Endometrial microvascular endothelial cells (primary cell): ENCODE results near the gene PPP2R2B. TPM values are rescaled to one million over a fixed set of nuclear protein-coding genes. Genes with fewer than 3 reads are reported as not detected.
"Not testable (repeated sequence)": the region's sequence is repeated elsewhere in the genome, so short reads cannot be mapped to it uniquely, and the experiment has no call there.

Experiments
- in situ Hi-C: cut with HindIII; loops from 2 replicates; pipeline ENCODE4 v1.10.0; 2017; ENCODE audit warnings: low sequenced_read_pairs, low pct_unique_long_range_greater_than_20kb; ENCODE audit errors: inconsistent ontology term
- total RNA-seq: library from RNA; depleted of rRNA; stranded (reverse); fragments of >200 nt; gene quantifications from one replicate; pipeline ENCODE4 v1.2.3, GENCODE V29; 2015; ENCODE audit errors: inconsistent ontology term

The PPP2R2B gene
- total RNA-seq, 1 donor from 2014 or later: not detected

DNA sequence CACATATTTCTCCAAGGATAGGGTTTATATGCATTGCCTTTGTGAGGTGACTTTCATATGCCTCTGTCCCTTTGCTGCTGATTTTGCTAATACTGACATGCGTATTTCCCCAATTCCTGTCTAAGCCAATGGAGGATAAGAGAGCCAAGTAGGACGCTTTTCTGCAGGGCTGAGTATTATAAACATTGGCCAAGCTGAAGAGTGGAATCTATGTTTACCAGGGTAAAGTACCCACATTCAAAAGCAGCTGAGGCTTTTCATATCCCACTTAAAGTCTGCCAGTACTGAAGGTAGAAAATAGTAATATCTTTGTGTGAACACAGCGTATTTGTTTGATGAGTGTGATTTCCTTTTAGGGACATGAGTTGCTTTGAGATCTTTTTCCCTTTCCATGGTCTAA lies 233.7 kb downstream of the PPP2R2B start:
- in situ Hi-C loops: no loop called here

DNA sequence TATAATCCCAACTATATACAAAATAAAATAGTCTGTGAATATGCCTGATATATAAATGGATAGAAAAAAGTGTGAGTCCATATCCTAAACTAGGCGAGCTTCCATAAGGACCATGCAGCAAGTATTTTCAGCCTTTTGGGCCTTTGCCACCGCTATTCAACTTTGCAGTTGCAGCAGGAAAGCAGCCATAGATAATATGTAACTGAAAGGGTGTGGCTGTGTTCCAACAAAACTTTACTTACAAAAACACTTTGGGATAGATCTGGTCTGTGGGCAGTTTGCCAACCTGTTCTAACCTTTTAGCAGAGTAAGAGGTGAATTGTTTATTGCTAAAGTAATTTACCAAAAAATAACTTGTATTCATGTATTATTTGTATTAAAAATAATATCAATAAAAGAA lies 234.8 kb downstream of the PPP2R2B start:
- in situ Hi-C loops: no loop called here

DNA sequence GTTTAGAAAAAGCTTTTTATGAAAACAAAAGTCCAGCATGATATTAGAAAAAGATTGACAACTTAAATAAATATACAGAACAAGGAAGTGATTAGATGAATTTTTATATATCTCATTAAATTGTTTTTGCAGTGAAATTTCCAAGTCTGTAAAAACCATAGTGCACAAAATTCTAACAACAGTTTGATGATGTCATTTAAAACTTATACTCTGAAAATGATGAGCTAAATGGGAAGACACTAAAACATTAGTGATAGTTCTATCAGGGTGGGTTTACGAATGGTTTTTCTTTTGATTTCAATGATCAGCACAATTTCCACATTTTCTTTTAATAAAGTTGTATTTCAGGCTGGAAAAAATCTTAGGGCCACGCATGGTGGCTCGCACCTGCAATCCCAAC lies 236.1 kb downstream of the PPP2R2B start:
- in situ Hi-C loops: no loop called here

DNA sequence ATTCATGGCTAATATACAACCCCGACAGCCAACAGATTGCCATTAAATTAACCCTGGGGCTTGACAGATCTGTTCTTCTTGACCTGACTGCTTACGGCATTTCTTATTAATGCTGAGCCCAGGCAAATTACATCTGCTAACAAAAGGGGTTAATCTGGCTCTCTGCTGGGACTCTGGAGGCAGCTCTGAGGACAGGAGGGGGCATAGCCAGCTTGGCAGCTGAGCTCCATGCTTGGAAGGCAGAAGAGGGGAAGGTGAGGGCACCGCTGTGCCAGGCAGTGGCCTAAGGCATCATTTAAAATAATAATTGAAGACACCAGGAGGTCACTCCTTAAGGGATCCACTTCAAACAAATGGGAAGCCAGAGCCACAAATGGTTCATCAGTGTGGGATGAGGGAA lies 236.6 kb downstream of the PPP2R2B start:
- in situ Hi-C loops: no loop called here

DNA sequence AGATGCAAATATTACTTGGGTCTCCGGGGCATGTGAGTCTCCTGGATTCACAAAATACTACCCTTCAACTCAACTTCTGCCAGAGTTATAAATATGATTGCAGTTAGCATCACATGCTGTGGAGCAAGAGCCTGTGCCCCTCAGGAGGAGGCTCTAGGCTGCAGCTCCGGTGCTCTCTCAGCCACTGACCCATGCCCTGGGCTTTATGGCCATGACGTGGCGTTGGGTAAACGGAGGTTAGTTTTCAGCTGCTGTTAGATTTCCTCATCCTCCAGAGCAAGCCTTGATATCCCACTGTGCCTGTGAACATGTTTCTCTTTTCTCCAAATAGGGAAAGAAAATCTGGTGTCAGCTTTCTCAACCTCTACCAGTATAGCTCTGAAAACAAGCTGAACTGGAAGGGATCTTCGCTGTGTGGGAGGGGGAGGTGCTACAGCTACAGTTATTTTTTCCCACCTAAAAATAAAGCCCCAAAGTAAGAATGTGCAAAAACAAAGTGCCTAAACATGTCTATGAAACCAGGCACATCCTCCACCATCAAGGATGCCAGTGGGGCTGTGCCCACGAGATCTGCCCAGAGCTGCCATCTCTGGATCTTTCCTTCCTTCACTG lies 238.2 kb downstream of the PPP2R2B start:
- in situ Hi-C loops: no loop called here

DNA sequence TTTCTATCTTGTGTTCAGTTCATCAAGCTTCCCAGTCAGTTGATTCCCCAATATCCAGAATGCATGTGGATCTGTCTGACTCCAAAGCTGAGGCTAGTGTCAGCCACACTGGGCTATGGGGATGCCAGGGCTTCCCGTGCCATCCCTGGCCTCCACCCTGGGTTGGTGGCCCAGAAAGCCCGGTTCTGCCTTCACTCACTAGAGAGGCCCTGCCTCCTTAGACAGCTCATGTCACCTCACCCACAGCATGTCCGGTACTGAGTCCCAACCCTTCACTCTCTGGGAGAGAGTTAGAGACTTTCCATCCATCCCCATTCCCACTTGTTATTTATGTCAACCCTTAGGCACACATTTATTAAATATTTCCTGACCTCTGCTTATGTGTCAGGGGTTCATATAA lies 243.1 kb downstream of the PPP2R2B start:
- in situ Hi-C loops: no loop called here

DNA sequence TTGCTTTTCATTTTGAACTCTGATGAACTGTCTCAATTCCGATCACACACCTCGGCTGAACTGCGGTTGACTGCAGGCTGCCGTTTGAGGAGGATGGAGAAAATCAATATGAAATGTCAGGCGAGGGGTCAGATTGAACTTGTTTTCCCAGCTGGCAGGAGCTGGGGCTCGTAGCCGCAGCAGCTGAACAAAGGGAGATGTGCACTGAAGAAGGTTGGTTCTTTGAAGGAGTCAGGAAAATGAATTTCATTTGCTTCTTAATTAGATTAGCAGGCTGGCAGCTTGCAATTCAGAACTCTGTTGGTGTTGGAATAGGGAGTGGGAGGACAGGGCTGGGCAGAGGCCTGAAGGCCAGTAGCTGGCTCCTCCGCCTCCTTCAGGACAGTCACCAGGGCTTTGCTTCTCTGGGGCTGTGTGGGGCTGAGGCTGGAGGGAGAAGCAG lies 245.2 kb downstream of the PPP2R2B start:
- in situ Hi-C loops: no loop called here

DNA sequence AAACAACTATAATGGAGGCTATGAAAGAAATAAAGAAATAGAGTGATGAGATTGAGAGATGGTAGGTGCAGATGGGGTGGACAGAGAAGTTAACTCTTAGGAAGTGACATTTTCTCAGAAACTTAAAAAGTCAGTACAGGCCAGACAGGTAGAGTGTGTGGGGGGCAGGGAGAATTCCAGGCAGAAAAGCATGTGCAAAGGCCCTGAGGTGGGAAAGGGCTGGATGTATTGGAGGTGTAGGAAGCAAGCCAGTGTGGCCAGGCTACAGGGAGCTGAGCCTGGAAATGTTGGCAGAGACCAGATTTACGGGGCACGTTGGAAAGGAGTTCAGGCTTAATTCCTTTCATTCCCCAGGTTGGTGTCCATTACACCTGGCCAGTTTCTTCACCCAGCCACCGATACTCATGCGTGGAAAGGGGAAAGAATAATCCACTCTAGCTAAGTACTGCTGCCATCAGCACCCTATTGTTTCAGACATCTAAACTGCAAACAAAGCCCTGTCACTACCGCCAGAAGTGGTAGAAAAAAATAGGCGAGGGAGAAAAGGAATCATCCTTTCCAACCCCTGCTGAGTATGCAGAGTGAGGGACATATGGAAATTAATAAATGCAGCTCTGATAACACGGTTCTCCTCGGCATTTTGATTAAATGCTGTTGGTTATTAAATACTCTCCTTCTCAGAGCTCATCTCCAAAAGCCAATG lies 245.8 kb downstream of the PPP2R2B start:
- in situ Hi-C loops: no loop called here

DNA sequence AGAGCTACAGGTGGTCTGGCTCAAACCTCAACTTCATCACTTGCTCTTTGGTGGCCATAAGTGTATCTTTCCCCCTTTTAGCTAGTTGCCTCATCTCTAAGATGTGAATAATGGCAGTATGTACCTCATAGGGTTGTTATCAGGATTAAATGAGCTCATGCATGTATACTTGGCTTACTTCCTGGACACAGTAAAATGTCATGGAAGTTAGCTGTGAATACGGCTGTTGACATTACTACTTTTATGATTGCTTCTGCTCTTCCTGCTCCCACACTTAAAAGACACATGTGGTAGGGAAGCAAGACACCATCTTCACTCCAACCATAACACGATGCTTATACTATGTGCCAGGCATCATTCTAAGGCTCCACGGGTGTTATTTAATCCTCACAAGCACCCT lies 248.1 kb downstream of the PPP2R2B start:
- in situ Hi-C loops: no loop called here

DNA sequence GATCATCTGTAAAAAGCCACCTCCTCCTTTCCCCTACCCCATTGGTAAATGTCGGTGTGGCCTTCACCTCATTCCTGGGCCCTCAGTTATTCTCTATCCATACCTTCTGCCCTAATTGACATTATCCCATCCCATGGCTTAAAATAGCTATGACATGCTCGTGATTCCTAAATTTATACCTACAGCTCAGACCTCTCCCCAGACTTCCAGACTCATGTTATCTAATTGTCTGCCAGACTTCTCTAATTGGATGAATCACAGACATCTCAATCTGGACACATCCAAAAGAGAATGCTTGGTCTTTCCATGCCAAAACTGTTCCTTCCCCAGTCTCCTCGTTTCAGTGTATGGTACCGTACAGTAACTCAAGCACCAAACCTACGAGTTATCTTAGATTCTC lies 249.6 kb downstream of the PPP2R2B start:
- in situ Hi-C loops: no loop called here

DNA sequence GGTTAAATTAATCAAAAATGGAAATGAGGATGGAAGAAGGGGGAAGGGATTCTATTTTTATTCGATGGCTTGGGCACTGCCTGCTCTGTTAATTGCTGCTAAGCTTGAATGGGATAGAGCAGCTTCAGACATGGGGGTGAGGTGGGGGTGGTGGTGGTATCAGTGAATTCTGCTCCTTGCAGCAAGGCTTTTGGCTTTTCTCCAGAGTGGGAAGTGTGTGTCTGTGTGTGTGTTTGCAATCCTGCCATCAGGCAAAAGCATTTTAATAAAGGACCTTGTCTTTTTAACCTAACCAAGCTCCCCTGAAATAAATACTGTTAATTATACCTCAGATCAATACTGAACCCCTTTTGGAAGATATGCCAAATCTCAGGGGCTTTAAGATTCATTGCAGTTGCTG lies 251.6 kb downstream of the PPP2R2B start:
- in situ Hi-C loops: no loop called here

DNA sequence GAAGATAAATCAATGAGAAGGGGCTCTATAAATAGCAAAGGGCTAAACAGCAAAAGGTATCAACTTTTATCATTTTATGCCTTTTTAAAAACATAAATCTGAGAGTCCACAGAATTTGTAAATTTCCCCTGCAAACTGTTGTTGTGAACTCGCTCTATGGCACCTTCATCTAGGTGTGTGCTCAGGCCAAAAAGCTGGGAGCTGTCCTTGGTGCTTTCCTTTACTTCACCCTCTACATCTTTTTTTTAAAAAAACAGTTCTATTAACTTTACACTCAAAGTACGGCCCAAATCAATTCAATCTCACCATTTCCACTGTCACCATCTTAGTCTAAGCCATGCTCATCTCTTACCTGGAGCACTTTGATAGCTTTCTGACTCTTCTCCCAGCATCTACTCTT lies 254.4 kb downstream of the PPP2R2B start:
- in situ Hi-C loops: no loop called here

DNA sequence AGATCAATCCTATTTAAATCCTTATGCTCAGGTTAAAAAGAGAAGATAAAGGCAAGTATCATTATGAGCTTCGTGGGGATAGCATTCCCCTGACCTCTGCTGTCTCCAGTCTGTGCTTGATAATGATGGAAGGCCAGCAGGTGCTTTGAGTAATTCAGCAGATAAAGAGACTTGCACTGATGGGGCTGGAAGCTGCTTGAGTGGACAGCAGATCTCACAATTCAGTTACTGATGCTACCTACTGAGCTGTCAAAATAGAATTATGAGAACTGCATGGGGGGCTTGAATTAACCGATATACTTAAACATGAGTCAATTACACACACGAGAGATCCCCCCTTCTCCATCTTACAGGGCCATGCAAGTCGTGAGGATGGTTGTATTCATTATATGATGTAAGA lies 254.9 kb downstream of the PPP2R2B start:
- in situ Hi-C loops: no loop called here

DNA sequence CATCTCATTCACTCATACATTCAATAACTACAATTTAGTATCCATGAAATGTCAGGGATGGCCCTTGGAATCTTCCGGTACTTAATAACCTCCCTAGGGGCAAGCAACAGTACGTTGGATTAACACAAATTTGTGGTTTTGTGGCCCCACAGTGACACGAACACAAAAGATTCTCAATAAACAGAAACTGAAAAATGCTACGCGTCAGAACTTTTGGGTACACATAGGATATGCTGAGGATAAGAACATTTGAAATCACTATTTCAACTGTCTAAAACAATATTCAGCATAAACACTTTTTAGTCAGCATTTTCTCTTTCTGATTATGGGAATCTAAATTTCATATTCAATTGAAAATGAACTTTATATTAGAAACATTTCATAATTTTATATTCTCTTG lies 255.5 kb downstream of the PPP2R2B start:
- in situ Hi-C loops: no loop called here

DNA sequence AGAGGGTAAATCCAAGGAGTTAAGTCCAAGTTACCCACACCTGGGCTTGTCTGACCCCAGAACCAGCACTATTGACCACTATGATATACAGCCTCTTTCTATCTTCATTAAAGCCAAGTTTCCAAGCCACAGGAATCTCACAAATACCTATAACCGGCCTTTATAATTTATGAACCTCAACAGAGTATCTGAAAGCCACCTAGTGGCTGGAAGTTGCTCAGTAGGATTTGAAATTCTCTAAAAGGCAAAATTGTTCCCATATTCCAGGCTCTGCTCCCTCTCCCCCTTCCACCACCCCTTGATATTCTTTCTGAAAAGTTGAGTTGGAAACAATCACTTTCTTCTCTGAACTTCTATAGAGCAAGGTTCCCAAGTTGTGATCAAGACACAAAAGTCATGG lies 256.2 kb downstream of the PPP2R2B start:
- in situ Hi-C loops: no loop called here

DNA sequence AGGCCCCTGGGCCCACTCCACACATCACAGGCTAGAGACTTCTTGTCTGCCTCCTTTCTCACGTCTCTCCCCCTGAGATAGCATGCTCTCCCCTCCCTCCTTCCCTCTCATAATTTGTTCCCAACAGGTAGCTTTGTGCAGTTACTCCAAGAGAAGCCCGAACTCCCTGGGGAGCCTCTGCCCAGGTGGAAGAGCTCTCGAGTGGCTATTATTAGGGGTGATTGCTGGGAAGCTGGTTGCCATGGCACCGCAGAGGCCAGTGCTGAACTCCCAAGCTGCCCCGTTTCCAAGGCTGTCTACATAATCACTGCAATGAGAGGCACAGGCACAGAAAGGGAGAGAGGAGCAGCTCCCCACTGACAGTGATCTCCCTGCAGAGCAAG lies 257.9 kb downstream of the PPP2R2B start:
- in situ Hi-C loops: no loop called here

DNA sequence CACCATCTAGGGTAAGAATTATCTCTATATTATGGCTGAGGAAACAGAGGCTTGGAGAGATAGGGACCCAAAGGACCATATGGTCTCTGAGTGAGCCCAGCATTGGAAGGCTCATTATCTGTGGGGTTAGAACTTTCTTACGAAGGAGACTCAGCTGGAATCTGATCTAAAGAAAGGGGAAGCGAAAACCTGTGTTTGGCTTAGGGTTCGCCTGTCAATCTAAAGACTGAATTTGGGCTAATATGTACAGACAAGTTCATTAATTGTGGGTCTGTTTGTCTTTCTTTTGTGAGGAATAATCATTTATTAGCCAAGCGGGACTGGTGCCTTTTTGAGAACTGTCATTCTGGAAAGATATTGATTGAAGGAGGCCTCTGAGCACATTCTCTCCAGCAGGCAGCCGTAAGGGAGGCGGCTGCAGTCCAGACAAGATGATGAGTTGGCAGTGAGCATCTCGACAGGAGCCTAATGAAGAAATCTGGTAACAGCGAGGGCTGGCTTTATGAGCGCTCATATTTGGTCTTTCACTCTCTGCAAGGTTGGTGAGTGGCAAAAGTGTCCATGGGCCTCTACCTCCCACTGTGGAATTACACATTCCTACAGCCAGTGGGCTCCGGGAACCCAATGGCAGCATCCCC lies 258.4 kb downstream of the PPP2R2B start:
- in situ Hi-C loops: no loop called here

DNA sequence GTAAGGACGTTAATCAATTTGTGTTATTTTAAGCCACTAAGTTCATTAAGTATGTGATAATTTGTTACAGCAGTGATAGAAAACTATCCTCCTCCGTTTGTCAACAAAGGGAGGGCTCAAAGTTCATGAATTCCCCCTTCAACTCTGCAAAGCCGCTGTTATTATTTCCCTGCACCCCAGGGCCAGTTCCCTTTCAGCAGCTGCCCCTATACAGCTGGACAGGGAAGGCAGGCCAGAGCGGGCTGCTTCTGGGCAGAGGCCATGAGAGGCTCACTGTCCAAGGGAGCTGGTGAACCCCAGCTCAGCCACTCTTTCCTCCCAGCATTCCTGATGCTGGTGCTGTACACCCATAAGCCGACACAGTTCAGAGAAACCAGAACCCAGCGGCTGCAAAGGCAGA lies 260.1 kb downstream of the PPP2R2B start:
- in situ Hi-C loops: no loop called here

DNA sequence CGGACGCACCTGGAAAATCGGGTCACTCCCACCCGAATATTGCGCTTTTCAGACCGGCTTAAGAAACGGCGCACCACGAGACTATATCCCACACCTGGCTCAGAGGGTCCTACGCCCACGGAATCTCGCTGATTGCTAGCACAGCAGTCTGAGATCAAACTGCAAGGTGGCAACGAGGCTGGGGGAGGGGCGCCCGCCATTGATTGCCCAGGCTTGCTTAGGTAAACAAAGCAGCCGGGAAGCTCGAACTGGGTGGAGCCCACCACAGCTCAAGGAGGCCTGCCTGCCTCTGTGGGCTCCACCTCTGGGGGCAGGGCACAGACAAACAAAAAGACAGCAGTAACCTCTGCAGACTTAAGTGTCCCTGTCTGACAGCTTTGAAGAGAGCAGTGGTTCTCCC lies 268.8 kb downstream of the PPP2R2B start:
- in situ Hi-C loops: not testable (repeated sequence)

DNA sequence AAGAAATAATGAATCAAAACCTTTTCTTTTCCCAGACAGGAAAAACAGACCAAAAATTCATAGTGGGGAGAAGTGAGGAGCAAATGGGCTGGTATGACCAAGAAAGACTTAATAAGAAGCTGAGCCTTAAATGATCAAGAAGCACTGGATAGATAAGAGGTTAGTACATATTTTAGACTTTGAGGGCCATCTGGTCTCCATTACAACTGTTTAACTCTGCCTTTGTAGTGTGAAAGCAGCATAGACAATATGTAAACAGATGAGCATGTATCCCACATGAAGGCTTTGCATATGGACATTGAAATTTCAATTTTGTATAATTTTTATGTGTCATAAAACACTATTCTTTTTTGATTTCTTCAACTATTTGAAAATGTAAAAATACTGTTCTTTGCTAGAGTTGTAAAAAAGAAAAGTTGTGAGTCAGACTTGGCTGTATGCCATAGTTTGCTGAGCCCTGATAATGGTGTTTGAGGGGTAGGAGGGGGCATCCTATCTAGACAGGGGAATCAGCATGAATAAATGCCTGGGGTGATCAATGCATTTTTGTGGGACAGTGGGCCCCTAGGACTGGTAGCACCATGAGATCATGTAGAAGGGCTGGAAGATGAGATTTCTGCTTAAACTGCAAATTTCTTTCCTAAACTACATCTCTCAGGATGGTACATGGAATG lies 270.8 kb downstream of the PPP2R2B start:
- in situ Hi-C loops: no loop called here
